ENCODE measurements around the gene RASD1.
"Not testable (repeated sequence)": the region's sequence is repeated elsewhere in the genome, so short reads cannot be mapped to it uniquely, and the experiment has no call there.

Gene RASD1

GRCh38 chr17:17495536-17496188 is 533 bp downstream of the RASD1 start:
- DNase-seq: no peak

- DNase-seq: peak; percentile 90
Measured at GRCh38 chr17:17494870-17495535, 1.2 kb downstream of the RASD1 start.

- DNase-seq: no peak
Measured at GRCh38 chr17:17494499-17494869, 1.7 kb downstream of the RASD1 start.

GRCh38 chr17:17493986-17494466 is 2.2 kb downstream of the RASD1 start:
- no peak for DNase-seq

- peak; percentile 72 for DNase-seq
Measured at GRCh38 chr17:17493249-17493985, 2.8 kb downstream of the RASD1 start.

GRCh38 chr17:17492571-17492970 is 3.6 kb downstream of the RASD1 start:
- no peak for DNase-seq

- DNase-seq: peak; percentile 60
Measured at GRCh38 chr17:17492085-17492484, 4.1 kb downstream of the RASD1 start.

- no peak for DNase-seq
Measured at GRCh38 chr17:17491546-17491988, 4.6 kb downstream of the RASD1 start.

GRCh38 chr17:17491031-17491471 is 5.1 kb downstream of the RASD1 start:
- DNase-seq: no peak

- DNase-seq: no peak
Measured at GRCh38 chr17:17487998-17488397, 8.2 kb downstream of the RASD1 start.

GRCh38 chr17:17486416-17486815 is 9.8 kb downstream of the RASD1 start:
- DNase-seq: not testable (repeated sequence)

GRCh38 chr17:17485420-17485819 is 10.8 kb downstream of the RASD1 start:
- DNase-seq: no peak

GRCh38 chr17:17484451-17484899 is 11.7 kb downstream of the RASD1 start:
- peak; percentile 50 for DNase-seq

- no peak for DNase-seq
Measured at GRCh38 chr17:17481860-17482259, 14.3 kb downstream of the RASD1 start.

GRCh38 chr17:17480593-17481148 is 15.5 kb downstream of the RASD1 start:
- DNase-seq: no peak

- DNase-seq: no peak
Measured at GRCh38 chr17:17479209-17479608, 17.0 kb downstream of the RASD1 start.

GRCh38 chr17:17476865-17477467 is 19.2 kb downstream of the RASD1 start, which contains the start of gene MED9:
MED9 (plus strand) TSS chr17:17477000; CDS start chr17:17477042, 42 bp downstream.
- DNase-seq: peak; percentile 96

GRCh38 chr17:17474341-17474740 is 21.9 kb downstream of the RASD1 start:
- no peak for DNase-seq

GRCh38 chr17:17472333-17472920 is 23.8 kb downstream of the RASD1 start:
- DNase-seq: no peak

- no peak for DNase-seq
Measured at GRCh38 chr17:17469996-17470395, 26.2 kb downstream of the RASD1 start.

GRCh38 chr17:17469358-17469757 is 26.8 kb downstream of the RASD1 start:
- DNase-seq: no peak

Data from islet precursor cell (in vitro differentiated cells).